SHP77 (cell line): ENCODE results near the gene EYA3.

ENCODE experiments used
- DNase-seq, 2 experiments: peaks; one replicate each; lab custom pipeline; 2025; lab: John Stamatoyannopoulos, UW

Gene EYA3

DNA sequence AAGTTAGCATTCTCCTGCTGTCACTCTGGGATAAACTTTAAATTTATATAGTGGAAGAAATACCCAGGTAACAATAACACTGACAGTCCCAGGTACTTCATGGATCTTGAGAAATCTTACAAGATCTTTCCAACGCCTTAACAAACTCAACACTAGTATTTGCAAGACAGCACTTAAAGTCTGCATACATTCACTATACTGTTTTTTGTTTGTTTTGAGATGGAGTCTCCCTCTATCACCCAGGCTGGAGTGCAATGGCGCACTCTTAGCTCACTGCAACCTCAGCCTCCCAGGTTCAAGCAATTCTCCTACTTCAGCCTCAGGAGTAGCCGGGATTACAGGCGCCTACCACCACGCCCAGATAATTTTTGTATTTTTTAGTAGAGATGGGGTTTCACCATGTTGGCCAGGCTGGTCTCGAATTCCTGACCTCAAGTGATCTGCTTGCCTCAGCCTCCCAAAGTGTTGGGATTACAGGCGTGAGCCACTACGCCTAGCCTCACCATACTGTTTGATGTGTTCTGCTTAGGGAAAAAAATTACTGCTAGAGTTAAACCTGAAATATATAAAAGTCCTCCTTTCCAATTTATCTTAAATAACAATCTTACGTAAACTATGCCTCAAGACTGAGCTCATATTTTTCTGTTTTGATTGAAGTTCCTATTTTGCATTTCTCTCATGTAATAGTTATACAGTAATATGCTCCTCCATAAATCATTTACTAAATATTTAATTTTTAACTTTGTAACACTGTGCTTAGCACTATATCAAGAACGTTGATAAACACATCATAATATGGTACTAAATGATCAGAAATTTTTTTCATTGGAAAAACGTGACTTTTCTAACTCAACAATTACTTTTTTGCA lies 17.5 kb downstream of the EYA3 start:
- no peak for DNase-seq

DNA sequence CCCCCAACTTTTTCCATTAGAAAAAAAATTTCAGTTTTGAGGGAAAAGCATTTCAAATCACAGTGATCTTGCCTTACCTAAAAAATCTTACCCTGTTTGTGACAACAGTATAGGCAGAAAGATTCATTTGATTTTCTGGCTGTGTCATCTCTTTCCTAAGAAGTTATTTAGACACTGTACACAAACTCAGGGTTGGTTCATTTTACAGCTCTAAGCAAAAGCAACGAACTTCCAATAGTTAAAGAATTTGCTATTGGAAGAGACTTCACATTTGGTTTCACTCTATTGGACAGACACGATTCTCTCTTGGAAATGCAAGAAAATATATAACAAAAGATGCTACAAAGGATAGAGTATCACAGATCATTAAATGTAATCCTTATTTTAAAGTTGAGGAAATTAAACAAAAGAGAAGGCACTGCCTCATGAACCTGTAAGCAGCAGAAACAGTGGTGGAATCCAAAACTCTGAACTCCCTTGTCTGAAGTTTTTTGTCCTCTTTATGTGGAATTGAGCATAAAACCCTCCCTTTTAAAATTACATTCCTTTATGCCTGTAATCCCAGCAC lies 20.8 kb downstream of the EYA3 start:
- DNase-seq, result no peak

DNA sequence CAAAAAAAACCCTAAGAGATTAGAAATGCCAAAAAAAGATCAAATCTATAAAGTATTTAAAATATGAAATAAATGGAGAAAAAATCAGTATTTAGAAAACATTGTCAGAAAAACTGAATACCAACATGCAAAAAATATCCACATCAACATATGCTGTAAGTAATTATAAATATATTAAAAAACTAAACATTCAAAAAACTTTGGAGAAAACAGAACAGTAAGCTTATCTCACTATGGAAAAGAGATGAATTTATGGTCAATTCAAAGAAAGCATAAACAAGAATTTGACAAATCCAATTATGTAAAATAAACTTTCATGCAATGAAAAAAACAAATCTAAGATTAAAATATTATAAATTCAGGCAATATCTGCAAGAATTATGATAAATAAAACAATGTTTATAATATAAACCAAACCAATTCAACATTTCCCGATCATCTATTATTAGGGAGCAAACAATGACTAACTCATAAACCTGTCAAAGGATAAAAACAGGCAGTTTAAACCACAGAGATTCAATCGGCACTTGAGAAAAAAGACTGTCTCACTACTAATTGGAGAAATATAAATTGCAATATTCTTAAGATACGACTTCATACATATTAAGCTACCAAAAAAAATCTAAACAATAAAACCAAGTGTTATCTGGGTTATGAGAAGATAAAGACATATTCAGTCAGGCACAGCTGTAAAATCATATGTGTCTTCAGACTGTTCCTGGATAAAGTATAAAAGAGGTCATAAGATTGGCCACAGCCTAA lies 21.8 kb downstream of the EYA3 start:
- DNase-seq, result no peak

DNA sequence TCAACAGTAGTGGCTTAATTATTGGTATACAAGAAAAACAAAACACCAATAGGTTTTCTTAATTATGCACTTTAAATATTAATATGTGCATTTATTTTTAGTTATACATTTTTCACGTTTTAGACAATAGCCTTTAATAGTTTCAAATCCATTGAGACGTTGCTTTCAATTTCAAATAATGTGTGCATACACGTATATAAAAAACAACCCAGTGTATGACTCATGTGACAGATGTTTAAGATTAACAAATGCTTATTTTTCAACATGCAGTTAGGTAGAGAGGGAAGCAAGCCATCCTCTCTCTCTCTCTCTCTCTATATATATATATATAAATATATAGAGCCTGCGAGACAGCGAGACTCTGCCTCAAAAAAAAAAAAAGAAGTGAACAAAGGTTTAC lies 24.3 kb downstream of the EYA3 start:
- DNase-seq, result no peak

DNA sequence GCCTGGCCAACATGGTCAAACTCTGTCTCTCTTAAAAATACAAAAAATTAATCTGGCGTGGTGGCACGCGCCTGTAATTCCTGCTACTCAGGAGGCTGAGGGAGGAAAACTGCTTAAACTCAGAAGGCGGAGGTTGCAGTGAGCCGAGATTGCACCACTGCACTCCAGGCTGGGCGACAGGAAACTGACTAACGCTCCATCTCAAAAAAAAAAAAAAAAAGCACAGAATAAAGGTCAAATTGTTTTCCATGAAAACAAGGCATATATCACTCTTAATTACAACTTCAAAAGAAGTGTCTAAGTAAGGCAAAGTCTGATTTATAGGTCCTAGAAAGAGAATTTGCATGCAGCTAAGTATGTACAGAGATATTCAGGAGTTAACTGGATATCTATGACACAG lies 25.6 kb downstream of the EYA3 start:
- no peak for DNase-seq

DNA sequence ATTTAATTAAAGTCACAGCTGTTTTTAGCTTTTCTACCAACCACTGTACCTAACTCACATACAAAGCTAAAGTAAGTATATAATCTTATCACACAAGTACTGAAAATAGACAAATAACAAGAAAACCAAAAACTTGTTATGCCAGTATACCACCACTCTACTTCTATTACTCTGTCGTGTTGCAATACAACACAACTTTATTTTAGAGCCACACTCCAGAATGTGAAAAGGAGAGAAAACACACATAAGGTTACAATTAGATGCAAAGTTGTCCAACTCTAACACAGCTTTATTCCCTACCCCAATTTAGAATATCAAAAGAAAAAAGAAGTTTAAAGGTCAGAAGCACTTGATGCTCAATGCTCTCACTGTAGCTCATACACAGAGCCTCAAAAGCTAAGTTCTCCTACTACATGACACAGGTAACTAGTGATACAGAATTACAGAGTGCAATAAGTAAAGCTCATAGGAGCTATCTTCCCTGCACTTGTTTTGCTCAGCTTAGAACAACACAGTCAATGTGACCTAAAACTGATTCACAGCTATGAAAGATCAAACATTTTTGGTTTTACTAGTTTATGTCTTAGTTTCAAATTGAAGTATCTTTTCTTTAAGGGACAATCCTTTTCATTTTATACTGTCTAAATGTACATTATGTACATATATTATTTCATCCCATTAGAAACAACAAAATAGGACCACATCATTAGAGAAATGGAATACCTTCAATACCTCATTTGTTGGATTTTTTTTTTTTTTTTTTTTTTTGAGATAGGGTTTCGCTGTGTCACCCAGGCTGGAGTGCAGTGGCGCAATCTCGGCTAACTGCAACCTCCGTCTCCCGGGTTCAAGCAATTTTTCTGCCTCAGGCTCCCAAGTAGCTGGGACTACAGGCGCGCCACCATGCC lies 29.2 kb downstream of the EYA3 start:
- DNase-seq, result no peak

DNA sequence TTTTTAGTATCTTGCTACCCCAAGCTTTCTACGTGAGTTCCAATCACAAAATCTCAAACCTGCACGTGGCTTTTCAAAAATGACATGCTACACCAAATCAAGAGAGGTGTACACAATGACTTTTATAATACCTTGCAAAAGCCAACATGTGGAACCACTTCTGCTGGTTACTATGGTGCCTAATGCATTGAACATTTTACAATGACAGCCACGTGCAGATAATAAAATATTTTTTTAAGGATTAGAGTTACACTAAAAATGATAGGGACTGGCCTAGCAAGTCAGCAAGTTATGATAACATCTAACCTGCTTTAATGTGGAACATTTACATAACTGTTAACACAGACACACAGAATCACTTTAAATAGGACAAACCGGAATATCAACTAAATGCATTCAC lies 30.2 kb downstream of the EYA3 start:
- DNase-seq, result no peak

DNA sequence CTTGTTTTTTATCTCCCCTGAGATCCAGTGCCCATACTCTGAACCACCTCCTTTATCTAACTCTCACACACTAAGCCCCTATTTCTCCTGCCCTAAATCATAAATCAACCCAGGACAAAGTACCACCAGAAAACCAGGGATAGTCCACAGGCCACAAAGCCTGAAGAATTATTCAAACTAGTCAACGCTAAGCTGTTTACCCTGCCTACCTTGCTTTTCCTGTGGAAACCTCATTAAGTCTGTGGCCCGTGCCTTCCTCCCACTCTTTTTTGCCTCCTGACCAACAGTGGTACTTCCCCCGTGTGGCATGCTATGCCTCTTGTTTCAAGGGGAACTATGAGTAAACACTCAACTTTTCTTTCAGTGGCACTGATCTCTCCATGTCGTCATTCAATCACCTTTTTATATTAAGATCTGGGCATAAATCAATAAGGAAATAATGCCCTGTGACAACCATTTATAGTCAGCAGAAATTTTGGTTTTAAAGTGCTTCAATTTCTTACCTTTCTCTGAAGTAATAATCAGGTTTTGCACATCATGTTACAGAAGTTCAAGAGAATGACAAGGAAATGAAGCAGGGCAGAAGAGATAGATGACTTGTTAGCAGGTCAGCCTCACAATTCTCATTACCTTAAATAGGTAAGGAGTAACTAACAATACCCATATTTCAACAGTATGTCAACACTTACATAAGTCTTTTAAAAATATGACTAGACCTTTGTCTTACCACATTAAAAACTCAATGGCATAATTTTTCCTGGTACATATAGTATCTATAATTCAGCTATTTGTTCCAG lies 32.1 kb downstream of the EYA3 start:
- no peak for DNase-seq

DNA sequence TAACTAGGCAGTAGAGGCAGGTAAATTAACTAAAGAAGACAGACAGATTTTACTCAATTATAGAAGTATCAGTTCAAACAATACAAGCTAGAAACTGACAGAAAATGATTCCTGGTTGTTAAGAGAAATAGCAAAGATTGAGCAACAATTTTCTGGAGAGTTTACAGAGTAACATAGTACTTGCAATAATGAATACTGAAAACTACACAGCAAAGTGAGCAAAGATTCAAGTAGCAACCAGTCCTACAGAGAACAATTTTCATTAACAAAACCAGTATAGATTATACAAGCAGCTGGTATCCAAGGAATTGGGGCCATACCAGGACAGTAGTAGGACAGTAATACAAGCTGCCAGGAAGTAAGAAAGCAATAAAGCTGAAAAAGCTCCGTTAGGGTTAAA lies 37.6 kb downstream of the EYA3 start:
- DNase-seq, result no peak

DNA sequence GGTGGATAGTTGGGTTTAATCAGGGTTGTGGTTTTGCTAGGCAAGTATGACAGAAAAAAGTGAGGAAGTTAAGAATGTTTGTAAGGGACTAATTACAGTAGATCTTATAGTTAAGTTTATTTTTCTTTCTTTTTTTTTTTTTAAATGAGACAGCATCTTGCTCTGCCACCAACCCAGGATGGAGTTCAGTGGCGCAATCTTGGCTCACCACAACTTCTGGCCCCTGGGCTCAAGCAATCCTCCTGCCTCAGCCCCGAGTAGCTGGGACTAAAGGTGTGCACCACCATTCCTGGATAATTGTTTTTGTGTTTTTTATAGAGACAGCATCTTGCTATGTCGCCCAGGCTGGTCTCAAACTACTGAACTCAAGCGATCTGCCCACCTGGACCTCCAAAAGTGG lies 41.7 kb downstream of the EYA3 start:
- DNase-seq, result no peak

DNA sequence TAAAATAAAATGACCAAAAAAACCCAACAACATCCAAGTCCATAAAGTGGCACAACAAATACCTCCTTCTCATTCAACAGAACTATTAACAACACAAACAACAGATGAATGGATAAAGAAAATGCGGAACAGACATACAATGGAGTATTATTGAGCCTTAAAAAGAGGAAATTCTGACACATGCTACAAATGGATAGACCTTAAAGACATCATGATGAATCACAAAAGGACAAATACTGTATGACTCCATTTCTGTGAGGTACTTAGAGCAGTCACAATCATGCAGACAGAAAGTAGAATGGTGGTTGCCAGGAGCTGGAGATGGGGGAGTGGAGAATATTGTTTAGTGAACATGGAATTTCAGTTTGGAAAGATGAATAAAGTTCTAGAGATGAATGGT lies 42.6 kb downstream of the EYA3 start:
- DNase-seq, result no peak

DNA sequence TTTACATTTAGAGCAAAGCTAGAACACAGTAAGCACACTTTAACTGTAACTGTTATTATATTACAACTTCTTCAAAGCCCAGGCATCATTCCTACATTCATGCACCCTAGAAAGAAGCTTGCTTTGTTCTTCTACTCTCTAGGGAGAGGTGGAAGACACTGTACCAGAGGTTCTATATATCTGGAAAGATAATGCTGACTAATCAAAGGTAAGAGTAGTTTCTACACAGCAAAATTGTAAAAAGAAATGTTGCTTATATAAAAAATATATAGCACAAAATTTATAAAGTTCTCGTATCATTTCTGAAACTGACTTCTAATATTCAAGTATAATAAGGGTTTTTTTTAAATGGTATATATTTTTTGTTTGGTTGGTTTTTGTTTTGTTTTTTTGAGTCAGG lies 44.0 kb downstream of the EYA3 start:
- DNase-seq, result no peak

DNA sequence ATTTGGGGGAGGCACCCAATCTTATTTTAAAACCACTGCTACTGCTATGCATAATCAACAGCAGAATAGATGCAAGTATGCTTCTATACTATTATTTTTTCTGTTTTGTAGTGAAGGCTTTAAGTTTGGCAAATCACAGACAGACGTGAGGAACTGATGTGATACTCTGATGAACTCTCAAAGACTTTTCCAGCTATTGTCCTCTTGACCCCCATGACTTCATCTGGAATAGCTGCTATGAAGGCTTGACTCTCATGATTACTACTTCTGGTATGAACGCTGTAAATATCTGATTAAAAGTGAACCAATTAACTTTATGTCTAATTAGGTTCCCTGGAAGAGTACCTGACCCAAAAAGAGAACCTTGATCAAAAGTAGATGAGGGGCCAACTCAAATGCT lies 49.1 kb downstream of the EYA3 start:
- DNase-seq, result no peak

DNA sequence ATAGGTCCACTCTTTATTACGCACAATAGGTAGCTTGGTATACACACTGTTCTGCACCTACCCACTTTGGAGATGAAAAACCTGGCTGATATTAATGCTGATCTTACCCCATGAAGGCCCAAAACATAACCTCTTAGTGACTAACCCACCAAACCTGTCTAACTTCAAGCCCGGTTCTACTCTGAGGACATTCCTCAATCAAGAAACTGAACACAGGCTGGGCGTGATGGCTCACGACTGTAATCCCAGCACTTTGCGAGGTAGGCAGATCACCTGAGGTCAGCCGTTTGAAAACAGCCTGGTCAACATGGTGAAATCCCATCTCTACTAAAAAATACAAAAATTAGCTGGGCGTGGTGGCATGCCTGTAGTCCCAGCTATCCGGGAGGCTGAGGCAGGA lies 50.5 kb downstream of the EYA3 start:
- DNase-seq, result no peak

DNA sequence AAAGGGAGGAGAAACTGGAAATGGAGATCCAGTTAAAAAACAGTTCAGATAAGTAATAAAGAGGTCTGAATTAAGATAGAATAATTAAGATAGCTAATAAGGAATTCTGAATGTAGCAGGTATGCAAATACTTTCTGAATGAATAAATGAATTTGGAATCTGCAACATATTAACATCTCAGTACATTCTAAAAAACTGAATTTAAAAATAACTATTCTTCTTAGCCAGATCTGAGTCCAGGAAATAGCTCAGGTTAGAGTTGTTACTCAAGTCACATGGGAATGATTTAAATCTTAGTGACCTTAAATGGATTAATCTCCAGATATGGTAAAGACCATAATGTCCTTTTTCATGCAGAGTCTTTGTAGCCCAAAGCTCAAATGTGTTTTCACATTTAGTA lies 51.2 kb downstream of the EYA3 start:
- DNase-seq, result no peak

DNA sequence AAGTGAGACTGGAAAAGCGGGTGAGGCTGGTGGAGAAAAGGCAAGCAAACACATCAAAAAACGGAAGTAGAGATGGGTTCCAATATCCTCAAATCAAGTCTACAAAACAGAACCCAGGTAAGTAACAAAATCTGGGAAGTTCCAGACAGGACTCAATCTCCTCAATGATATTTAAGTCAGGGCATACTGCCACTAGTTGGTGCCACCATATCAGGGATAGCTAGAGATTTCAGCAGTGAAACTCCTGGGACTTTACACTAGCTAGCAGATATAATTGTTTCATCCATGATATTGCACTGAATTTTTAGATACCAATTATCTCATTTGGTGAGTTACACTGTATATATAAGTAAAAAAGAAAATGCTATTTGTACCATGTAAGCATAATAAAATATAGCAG lies 52.0 kb downstream of the EYA3 start:
- no peak for DNase-seq

DNA sequence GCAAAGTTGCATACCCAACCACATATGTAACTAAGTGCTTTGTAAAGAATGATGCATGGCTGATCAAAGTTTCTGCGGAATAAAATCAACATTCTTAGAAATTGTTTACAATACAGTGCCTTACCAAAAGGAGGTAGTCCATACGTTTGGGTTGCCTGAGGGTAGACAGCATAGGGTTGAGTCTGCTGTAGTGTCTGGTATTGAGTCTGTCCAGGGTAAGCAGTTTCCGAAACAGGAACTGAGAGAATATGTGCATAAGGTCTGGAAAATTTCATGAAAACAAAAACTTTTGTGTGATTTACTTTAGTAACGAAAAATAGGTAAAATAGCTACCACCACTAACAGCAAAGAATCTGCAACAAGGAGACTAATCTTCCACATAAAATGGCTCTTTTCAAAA lies 53.0 kb downstream of the EYA3 start:
- no peak for DNase-seq

DNA sequence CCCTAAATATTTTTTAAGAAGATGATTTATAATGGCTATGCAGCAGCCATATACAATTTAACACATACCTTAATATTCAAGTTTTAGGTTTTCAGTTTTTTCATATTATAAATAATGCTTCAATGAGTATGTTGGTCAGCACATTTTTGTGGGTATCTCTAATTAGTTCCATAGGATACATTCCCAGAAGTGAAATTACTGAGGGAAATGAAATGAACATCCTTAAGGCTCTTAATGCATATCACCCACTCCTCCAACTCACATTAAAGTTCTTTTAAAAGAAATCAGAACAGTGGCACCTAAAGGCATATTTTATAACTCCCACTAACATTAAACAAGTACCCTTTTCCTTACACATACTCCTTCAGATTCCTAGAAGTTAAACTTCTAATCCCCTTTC lies 56.1 kb downstream of the EYA3 start:
- DNase-seq, result no peak

DNA sequence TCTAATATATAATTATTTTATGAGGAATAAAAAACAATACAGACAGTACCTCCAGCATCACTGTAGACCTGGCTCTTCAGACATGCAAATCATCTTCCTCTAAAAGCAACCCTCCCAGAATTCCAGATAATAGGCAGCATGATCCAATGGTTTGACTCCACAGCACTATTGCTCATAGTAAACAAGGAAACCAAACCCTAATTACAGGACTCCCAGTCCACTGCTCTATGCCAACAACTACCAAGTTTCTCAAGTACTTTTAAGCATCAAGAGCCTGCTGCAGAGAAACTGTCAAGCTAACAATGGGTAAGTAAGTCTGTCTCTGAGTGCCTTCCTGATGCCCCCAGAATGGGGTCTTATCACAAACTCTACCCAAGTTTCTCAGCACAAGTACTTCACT lies 57.2 kb downstream of the EYA3 start:
- DNase-seq, result no peak

DNA sequence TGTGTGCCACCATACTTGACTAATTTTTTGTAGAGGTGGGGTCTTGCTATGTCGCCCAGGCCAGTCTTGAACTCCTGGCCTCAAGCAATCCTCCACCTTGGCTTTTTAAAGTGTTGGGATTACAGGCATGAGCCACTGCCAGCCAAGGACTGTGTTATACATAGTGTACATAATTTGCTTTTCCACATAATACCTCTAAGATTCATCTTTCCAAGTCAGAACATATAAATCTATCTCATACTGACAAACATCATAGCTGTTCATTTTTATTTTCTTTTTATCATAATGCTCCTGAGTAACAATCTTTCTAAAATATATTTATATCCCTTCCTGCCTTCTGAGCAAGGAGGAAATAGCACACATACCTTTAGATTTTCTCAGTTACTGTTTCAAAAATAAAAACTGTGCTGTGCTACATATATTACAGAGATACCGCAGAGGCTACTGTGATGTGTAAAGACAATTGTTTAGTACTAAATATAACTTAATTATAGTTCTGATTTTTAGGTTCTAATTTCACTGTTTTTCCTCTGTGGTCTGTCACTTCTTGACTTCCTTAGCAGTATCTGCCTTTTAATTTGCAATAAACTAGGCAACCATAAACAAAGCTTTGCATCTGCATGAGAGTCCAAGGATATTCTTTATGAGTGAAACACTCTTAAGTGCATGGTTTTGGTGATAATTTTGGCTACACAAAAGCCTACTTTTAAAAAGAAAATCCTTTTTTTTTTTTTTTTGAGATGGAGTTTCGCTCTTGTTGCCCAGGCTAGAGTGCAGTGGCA lies 59.3 kb downstream of the EYA3 start:
- no peak for DNase-seq

DNA sequence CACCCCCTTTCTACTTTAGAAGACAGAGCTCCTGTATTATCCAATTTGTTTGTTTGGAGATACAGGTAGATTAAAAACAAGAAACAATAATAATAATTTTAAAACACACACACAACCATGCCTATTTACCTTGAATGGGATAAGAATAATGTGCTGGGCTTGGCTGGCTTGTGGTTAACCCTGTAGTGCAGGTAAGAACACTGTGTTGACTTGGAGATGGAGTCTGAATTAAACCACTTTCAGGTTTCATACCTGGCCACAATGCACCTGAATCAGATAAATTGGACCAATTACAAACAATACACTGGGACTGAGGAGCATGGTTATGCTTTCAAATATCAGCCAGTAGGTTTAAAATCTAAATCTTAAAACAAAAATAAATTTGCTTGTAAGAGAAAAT lies 60.8 kb downstream of the EYA3 start:
- no peak for DNase-seq
